Measurements from ENCODE around the gene PSMB10. TPM values are rescaled to one million over a fixed set of nuclear protein-coding genes. Genes with fewer than 3 reads are reported as not detected.
"Not testable (repeated sequence)": the region's sequence is repeated elsewhere in the genome, so short reads cannot be mapped to it uniquely, and the experiment has no call there.

Gene PSMB10
- 213 and 218 TPM in 2 replicates for total RNA-seq

GRCh38 chr16:67936124-67936879 lies at the start of gene PSMB10:
Gene PSMB10, minus strand, starts transcription at chr16:67936850. Its CDS starts 101 bp downstream, at chr16:67936749.
- no peaks in the 10 kb centered on the region for H3K27me3 Mint-ChIP-seq (ENCODE audit: insufficient read depth)
- DNase-seq (ENCODE audit: low spot score), result no peak
- no peaks in the 10 kb centered on the region for H3K9me3 Mint-ChIP-seq
- peak within 1 kb of the TSS; percentile 96 for H3K27ac Mint-ChIP-seq
- H3K4me1 Mint-ChIP-seq (ENCODE audit: low read depth), result peaks cover 39% of the 10 kb centered on the region
- intact Hi-C loops (cut with micrococcal nuclease), result loop anchor here (1.0 to 5.0 kb wide), 5 partner anchors 128 to 376 kb away; partner anchors contain the start of genes ACD, ESRP2, PARD6A and PRMT7
- peaks cover 37% of the 10 kb centered on the region for H3K36me3 Mint-ChIP-seq (ENCODE audit: low read depth)
- H3K4me3 Mint-ChIP-seq, result peak within 1 kb of the TSS; percentile 98

GRCh38 chr16:67982011-67982696 lies 45.5 kb upstream of the PSMB10 start:
- Mint-ChIP-seq H3K27me3 (ENCODE audit: insufficient read depth) (no peaks in the 10 kb centered on the region), H3K27ac (no peak overlapping the region), H3K4me3 (no peak overlapping the region), H3K36me3 (ENCODE audit: low read depth) (no peaks in the 10 kb centered on the region), H3K4me1 (ENCODE audit: low read depth) (peaks cover 17% of the 10 kb centered on the region), H3K9me3 (no peaks in the 10 kb centered on the region)
- intact Hi-C loops (cut with micrococcal nuclease), result no loop called here
- DNase-seq (ENCODE audit: low spot score), result no peak

DNA sequence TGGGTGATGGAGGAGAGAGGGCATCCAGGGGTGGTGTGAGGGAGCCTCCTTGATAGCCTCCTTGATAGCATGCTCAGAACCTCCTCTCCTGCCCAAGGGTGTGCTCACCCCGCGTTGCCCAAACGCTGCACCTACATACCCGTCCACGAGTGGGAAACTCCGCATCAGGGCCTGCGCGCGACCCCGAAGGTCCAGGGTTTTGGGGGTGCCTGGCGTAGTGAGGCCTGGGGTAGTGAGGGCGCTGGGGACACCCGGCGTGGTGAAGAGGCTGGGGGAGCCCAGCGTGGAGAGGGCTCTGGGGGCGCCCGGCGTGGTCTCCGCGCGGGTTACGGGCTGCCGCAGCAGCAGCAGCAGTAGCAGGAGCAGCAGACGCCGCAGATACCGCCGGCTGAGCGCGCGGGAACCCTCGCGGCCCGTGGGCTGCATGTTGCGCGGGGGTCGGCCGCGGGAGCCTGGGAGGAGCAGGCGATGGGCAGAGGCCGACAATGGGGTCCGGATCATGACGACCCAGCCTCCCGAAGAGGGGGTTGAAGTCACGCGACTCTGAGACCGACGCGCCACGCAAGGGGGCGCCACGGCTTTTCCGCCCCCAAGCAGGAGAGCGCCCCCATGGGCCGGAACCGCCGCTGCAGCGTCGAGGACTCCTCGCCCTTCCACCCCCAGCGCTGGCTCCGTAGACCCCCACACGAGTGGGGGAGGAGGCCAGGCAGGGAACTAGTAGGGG lies 43.5 kb upstream of the PSMB10 start, which contains the start of gene DPEP3:
Gene DPEP3, minus strand, starts transcription at position 545 of the 724 bp plus-strand sequence. Its CDS starts 119 bp downstream, at position 426.
- Mint-ChIP-seq H3K27ac (no peak within 1 kb of the TSS), H3K9me3 (no peaks in the 10 kb centered on the region), H3K4me3 (no peak within 1 kb of the TSS), H3K4me1 (ENCODE audit: low read depth) (peaks cover 17% of the 10 kb centered on the region), H3K27me3 (ENCODE audit: insufficient read depth) (no peaks in the 10 kb centered on the region), H3K36me3 (ENCODE audit: low read depth) (no peaks in the 10 kb centered on the region)
- intact Hi-C loops (cut with micrococcal nuclease), result no loop called here
- no peak for DNase-seq (ENCODE audit: low spot score)

DNA sequence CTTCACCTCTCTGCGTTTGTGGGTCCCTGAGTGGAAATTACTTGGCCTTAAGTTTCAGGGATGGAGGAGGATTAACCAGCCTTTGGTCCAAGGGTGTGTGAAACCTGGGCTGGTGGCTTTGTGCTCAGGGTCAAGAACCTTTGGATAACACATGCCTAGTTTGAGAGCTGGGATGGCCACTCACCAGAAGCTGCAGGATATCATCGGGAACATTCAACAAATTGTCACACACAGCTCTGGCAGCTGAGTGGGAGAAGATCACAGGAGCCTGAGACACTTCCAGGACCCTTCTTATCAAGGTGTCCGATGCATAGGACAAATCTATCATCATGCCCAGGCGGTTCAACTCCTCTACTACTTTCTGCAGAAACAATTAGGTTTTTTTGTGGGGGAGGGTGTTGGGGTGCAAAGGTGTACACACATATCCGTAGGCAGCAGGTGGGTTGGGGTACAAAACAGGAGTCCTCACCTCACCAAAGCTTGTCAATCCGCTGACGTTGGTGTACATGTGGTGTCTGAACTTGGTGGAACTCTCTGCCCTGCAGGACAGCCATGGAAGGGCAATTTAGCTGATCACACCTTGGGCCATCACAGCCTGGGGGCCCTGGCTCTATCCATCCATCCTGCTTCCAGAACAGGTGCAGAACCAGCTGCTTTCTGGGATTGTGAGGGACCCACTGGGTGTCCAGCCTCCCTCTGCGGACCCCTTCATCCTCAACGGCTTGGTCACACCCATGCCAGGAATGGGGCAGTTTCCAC lies 41.0 kb upstream of the PSMB10 start:
- Mint-ChIP-seq H3K4me1 (ENCODE audit: low read depth) (no peaks in the 10 kb centered on the region), H3K27me3 (ENCODE audit: insufficient read depth) (no peaks in the 10 kb centered on the region), H3K4me3 (no peak overlapping the region), H3K27ac (no peak overlapping the region), H3K9me3 (no peaks in the 10 kb centered on the region), H3K36me3 (ENCODE audit: low read depth) (no peaks in the 10 kb centered on the region)
- intact Hi-C loops (cut with micrococcal nuclease), result no loop called here
- no peak for DNase-seq (ENCODE audit: low spot score)

GRCh38 chr16:67977005-67977404 lies 40.4 kb upstream of the PSMB10 start:
- intact Hi-C loops (cut with micrococcal nuclease), result no loop called here
- no peaks in the 10 kb centered on the region for H3K36me3 Mint-ChIP-seq (ENCODE audit: low read depth)
- no peaks in the 10 kb centered on the region for H3K27me3 Mint-ChIP-seq (ENCODE audit: insufficient read depth)
- no peak overlapping the region for H3K4me3 Mint-ChIP-seq
- H3K4me1 Mint-ChIP-seq (ENCODE audit: low read depth), result no peaks in the 10 kb centered on the region
- no peaks in the 10 kb centered on the region for H3K9me3 Mint-ChIP-seq
- H3K27ac Mint-ChIP-seq, result no peak overlapping the region
- no peak for DNase-seq (ENCODE audit: low spot score)

GRCh38 chr16:67976205-67976604 lies 39.6 kb upstream of the PSMB10 start:
- Mint-ChIP-seq H3K4me1 (ENCODE audit: low read depth) (no peaks in the 10 kb centered on the region), H3K27ac (no peak overlapping the region), H3K9me3 (no peaks in the 10 kb centered on the region), H3K27me3 (ENCODE audit: insufficient read depth) (no peaks in the 10 kb centered on the region), H3K36me3 (ENCODE audit: low read depth) (no peaks in the 10 kb centered on the region), H3K4me3 (no peak overlapping the region)
- intact Hi-C loops (cut with micrococcal nuclease), result no loop called here
- DNase-seq (ENCODE audit: low spot score), result no peak

- H3K9me3 Mint-ChIP-seq, result no peaks in the 10 kb centered on the region
- no peak overlapping the region for H3K27ac Mint-ChIP-seq
- H3K4me1 Mint-ChIP-seq (ENCODE audit: low read depth), result no peaks in the 10 kb centered on the region
- H3K36me3 Mint-ChIP-seq (ENCODE audit: low read depth), result no peaks in the 10 kb centered on the region
- H3K4me3 Mint-ChIP-seq, result no peak overlapping the region
- no peaks in the 10 kb centered on the region for H3K27me3 Mint-ChIP-seq (ENCODE audit: insufficient read depth)
- DNase-seq (ENCODE audit: low spot score), result no peak
- intact Hi-C loops (cut with micrococcal nuclease), result no loop called here
Measured at GRCh38 chr16:67975321-67976105, 38.9 kb upstream of the PSMB10 start.

DNA sequence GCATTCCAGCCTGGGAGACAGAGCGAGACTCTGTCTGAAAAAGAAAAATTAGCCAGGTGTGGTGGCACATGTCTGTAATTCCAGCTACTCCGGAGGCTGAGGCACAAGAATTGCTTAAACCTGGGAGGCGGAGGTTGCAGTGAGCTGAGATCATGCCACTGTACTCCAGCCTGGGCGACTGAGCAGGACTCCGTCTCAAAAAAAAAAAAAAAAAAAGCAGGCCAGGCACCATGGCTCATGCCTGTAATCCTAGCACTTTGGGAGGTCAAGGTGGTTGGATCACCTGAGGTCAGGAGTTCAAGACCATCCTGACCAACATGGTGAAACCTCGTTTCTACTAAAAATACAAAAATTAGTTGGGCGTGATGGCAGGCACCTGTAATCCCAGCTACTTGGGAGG lies 35.6 kb upstream of the PSMB10 start:
- H3K27me3 Mint-ChIP-seq (ENCODE audit: insufficient read depth); DNase-seq (ENCODE audit: low spot score); H3K27ac Mint-ChIP-seq; H3K36me3 Mint-ChIP-seq (ENCODE audit: low read depth); H3K4me3 Mint-ChIP-seq; intact Hi-C loops (cut with micrococcal nuclease); H3K9me3 Mint-ChIP-seq: not testable (repeated sequence)
- peaks cover 18% of the 10 kb centered on the region for H3K4me1 Mint-ChIP-seq (ENCODE audit: low read depth)

- Mint-ChIP-seq H3K27me3 (ENCODE audit: insufficient read depth) (no peaks in the 10 kb centered on the region), H3K27ac (no peak overlapping the region), H3K4me3 (peak overlapping the region; percentile 30), H3K36me3 (ENCODE audit: low read depth) (peaks cover 1% of the 10 kb centered on the region), H3K9me3 (no peaks in the 10 kb centered on the region), H3K4me1 (ENCODE audit: low read depth) (peaks cover 29% of the 10 kb centered on the region)
- intact Hi-C loops (cut with micrococcal nuclease), result no loop called here
- DNase-seq (ENCODE audit: low spot score), result no peak
Measured at GRCh38 chr16:67971111-67971510, 34.5 kb upstream of the PSMB10 start.

- H3K9me3 Mint-ChIP-seq, result no peaks in the 10 kb centered on the region
- H3K27ac Mint-ChIP-seq, result peak overlapping the region; percentile 91
- no peak for DNase-seq (ENCODE audit: low spot score)
- H3K27me3 Mint-ChIP-seq (ENCODE audit: insufficient read depth), result no peaks in the 10 kb centered on the region
- H3K4me3 Mint-ChIP-seq, result peak overlapping the region; percentile 82
- H3K4me1 Mint-ChIP-seq (ENCODE audit: low read depth), result peaks cover 40% of the 10 kb centered on the region
- intact Hi-C loops (cut with micrococcal nuclease), result loop anchor here (2.0 kb wide), 2 partner anchors 163 to 251 kb away; partner anchors contain the start of genes GFOD2, RANBP10 and TSNAXIP1
- peaks cover 1% of the 10 kb centered on the region for H3K36me3 Mint-ChIP-seq (ENCODE audit: low read depth)
Measured at GRCh38 chr16:67969254-67970039, 32.8 kb upstream of the PSMB10 start.

Measured in activated T-helper 1 cell treated with anti-CD3 and anti-CD28 coated beads, Interleukin-12 subunit alpha, Interleukin-12 subunit beta, Interleukin-2, Interleukin-4 antibody, amounts not matched to agents 30 ng/mL and 10 ng/mL and 1 ng/mL, durations not matched to agents 14 hours and 24 hours and 36 hours (primary cell).